HG03108 (cell line): ENCODE results near the gene KNSTRN.
A peak's percentile ranks its signal among the peaks of the same experiment; 100 is the strongest.

Experiments
- ATAC-seq: cut with Tn5 transposase; IDR thresholded peaks from one replicate; pipeline ENCODE4 v1.9.1; 2021; ENCODE audit warnings: moderate library complexity; ENCODE audit not compliant: unreplicated experiment

The KNSTRN gene

DNA sequence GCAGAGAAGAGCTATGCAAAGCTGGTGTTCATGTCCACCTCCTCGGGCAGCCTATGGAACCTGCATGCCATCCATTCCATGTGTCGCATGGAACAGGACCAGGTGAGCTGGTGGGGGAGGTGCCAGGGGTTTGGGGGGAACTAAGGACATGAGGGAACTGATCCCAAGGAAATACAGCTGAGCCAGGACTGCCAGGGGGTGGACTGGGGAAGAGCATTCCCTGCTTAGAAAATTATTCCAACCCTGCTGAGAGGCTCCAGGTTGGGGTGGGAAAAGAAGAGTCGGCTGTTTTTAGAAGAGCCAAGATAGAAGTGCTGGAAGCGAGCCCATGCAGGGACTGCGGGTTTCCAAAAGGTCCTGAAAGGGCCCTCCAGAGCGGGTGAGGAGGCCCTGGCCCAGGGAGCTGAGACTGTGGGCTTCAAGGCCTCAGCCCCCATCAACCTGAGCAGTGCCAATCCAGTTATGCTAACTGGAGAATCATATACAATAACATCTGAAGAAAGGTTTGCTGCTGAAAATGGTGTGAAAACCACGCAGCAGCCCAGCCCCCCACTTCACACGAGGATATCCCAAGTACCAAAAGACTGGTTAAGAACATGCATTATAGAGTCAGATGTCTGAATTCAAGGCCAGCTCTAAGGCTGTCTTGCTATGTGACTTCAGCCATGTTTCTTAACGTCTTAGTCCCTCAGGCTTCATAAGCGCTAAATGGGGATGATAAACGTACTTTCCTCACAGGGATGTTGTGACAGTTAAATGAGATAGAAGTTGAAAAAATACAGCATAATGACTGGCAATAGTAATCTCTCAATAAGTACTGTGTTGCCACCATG is 16.7 kb upstream of the KNSTRN start:
- ATAC-seq, result no peak

DNA sequence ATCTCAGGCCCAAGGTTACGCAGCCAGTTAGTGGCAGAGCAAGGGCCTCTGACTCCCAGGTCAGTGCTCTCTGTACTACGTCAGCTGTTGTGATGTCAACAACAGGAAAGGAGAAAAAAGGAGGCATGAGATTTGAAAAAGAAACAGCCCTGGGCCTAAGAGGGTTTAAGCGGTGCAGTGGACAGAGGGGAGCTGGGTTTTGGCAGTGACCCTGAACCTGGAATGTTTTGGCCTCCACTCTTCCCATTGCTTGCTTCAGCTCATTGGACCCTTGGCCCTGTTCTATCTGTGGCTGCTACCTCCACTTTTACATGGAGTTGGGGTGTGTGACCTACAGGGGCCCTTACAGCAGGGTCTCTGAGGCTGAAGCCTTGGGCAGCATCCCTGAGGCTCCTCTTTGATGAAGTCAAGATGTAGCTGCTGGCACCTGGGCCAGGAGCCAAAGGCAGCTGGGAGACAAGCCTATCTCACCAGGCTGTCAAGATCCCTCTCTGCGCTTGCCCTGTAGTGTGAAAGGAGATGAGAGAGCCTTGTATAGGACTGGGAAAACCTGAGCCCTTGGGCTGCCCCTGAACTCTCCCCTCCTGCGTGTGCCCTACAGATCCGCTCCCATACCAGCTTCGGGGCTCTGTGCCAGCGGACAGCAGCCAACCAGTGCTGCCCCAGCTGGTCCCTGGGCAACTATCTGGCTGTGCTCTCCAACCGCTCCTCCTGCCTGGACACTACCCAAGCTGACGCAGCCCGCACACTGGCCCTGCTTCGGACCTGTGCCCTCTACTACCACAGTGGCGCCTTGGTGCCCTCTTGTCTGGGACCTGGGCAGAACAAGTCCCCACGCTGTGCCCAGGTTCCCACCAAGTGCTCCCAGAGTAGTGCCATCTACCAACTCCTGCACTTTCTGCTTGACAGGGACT is 15.8 kb upstream of the KNSTRN start:
- no peak for ATAC-seq

DNA sequence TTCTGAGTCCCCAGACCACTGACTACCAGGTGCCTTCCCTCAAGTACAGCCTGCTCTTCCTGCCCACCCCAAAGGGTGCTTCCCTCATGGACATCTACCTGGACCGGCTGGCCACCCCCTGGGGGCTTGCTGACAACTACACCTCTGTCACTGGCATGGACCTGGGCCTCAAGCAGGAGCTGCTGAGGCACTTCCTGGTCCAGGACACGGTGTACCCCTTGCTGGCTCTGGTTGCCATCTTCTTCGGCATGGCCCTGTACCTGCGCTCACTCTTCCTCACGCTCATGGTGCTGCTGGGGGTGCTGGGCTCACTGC is 15.2 kb upstream of the KNSTRN start:
- no peak for ATAC-seq

DNA sequence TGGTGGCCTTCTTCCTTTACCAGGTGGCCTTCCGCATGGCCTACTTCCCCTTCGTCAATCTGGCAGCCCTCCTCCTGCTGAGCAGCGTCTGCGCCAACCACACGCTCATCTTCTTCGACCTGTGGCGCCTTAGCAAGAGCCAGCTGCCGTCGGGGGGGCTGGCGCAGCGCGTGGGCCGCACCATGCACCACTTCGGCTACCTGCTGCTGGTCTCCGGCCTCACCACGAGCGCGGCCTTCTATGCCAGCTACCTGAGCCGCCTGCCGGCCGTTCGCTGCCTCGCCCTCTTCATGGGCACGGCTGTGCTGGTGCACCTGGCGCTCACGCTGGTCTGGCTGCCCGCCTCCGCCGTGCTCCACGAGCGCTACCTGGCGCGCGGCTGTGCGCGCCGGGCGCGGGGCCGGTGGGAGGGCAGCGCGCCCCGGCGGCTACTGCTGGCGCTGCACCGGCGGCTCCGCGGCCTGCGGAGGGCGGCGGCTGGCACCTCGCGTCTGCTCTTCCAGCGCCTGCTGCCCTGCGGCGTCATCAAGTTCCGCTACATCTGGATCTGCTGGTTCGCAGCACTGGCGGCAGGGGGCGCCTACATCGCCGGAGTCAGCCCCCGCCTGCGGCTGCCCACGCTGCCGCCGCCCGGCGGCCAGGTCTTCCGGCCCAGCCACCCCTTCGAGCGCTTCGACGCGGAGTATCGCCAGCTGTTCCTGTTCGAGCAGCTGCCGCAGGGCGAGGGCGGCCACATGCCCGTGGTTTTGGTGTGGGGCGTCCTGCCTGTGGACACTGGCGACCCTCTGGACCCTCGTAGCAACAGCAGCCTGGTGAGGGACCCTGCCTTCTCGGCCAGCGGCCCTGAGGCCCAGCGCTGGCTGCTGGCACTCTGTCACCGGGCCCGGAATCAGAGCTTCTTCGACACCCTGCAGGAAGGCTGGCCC is 14.6 kb upstream of the KNSTRN start:
- ATAC-seq, result peak; percentile 79

DNA sequence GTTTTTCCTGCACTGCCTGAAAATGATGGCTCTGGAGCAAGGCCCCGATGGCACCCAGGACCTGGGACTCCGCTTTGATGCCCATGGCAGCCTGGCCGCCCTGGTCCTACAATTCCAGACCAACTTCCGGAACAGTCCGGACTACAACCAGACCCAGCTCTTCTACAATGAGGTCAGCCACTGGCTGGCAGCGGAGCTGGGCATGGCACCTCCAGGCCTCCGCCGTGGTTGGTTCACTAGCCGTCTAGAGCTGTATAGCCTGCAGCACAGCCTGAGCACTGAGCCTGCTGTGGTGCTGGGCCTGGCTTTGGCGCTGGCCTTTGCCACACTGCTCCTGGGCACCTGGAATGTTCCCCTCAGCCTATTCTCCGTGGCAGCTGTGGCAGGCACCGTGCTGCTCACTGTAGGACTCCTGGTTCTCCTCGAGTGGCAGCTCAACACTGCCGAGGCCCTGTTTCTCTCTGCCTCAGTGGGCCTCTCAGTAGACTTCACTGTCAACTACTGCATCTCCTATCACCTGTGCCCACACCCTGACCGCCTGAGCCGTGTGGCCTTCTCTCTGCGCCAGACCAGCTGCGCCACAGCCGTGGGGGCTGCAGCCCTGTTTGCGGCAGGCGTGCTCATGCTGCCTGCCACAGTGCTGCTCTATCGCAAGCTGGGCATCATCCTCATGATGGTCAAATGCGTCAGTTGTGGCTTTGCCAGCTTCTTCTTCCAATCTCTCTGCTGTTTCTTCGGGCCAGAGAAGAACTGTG is 13.6 kb upstream of the KNSTRN start:
- ATAC-seq, result no peak

DNA sequence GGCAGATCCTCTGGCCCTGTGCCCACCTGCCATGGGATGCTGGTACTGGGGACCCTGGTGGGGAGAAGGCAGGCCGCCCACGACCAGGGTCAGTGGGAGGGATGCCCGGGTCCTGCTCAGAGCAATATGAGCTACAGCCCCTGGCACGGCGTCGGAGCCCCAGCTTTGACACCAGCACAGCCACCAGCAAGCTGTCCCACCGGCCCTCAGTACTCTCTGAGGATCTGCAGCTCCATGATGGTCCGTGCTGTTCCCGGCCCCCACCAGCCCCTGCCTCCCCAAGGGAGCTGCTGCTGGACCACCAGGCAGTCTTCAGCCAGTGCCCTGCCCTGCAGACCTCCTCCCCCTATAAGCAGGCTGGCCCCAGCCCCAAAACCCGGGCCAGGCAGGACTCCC is 13.0 kb upstream of the KNSTRN start:
- no peak for ATAC-seq

DNA sequence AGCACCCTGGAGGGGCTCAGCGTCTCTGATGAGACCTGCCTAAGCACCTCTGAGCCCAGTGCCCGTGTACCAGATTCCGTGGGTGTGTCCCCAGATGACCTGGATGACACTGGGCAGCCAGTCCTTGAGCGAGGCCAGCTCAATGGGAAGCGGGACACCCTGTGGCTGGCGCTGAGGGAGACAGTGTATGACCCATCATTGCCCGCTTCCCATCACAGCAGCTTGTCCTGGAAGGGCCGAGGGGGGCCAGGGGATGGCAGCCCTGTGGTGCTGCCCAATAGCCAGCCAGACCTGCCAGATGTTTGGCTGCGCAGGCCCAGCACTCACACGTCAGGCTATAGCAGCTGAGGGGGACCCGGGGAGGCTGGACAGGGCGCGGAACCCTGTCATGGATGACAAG is 12.6 kb upstream of the KNSTRN start:
- no peak for ATAC-seq

DNA sequence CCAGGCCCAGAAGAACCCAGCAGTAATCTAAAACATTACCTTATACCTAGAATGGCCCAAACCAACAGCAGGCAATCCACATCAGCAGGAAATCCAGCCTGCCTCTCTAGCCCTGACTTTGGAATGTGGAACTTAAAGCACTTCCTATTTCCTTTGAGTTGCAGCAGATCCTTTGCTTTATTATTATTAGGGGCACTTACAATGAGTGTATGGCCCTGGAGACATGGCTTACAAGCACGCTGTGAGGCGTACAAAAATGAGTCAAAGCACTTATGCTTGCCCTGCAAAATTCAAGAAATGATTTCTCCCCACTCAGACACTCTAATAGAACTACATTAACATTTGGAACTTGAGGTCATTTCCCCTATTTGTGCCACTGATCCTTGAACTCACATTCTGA is 9.5 kb upstream of the KNSTRN start:
- ATAC-seq, result no peak

DNA sequence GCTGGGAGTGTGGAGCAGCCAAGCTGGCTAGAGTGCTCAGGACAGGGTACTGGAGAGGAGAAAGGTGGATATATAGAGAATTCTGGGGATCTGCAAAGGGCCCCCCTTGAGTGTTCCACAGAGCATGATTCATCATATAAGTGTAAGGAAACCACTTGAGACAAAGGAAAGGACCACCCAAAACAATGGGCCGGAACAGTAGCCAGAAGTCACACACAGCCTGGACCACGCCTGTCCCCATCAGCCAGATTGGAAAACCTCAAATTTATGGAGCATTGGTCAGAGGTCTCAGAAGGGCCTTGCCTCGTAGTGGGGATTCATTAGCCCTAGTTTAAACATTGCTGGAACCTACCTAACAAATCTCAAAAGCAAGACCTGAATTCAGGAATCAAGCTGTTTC is 4.9 kb upstream of the KNSTRN start:
- ATAC-seq, result no peak

DNA sequence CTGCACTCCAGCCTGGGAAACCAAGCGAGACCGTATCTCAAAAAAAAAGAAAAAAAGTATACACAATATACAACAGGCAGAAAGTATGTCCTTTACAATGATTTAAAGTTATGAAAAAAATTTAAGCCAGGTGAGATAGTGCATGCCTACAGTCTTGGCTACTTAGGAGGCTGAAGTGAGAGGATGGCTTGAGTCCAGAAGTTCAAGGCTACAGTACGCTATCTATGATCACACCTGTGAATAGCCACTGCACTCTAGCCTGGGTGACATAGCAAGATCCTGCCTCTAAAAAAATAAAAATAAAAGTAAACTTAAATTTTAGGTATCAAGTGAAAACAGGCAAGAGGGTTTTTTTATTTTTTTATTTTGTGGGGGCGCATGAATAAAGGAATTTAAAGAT is 3.1 kb upstream of the KNSTRN start:
- no peak for ATAC-seq

DNA sequence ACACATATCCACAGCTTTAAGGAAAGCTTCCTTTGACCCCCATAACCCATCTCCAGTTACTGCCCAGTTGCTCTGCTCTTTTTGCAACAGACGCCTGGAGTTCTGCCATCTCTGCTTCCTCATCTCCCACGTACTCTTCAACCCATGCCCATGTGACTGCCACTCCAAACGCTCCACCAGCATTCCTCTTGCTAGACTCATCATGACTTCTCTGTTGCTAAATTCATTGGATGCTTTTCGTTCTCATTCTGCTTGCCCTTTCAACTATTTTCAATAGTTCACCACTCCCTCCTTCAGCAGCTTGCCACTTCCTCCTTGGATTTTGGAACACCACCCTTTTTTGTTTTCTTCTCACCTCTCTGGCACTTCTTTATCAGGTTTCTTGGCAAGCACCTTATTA is 2.7 kb upstream of the KNSTRN start:
- ATAC-seq, result no peak

DNA sequence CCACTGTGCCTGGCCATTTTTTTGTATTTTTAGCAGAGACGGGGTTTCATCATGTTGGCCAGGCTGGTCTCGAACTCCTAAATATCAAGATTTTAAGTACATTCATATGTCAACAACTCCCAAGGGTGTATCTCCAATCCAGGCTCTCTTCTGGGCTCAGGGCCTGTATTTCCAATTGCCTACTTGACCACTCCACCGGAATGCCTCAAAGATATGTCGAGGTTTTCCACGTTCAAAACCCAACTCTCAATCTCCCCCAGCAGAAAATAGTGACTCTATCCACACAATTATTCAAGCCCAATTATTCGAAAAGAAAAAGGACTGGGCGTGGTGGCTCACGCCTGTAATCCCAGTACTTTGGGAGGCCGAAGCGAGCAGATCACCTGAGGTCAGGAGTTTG is 1.9 kb upstream of the KNSTRN start:
- ATAC-seq, result no peak

DNA sequence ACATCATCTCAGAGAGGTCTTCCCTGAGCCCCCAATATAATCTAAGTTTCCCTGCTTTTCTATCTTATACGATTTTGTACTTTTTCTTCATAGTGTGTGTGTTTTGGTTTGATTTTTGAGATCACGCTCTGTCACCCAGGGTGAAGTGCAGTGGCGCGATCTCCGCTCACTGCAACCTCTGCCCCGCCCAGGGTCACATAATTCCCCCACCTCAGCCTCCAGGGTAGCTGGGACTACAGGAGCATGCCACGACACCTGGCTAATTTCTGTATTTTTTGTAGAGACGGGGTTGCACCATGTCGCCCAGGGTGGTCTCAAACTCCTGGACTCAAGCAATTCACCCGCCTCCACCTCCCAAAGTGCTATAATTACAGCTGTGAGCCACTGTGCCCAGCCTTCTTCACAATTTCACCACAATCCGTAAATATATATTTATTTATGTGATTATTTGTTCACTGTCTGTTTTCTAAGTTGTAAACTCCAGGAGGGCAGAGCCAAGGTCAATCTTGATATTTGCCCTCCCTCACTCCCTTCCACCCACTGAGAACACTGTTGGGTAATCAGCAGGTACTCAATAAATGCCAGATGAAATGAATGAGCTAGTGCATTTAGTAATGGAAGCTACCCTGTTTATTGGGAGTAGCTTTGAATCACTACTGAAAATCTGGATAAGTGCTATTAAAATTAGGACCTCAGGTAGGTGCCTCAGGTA is 547 bp upstream of the KNSTRN start:
- ATAC-seq, result no peak

DNA sequence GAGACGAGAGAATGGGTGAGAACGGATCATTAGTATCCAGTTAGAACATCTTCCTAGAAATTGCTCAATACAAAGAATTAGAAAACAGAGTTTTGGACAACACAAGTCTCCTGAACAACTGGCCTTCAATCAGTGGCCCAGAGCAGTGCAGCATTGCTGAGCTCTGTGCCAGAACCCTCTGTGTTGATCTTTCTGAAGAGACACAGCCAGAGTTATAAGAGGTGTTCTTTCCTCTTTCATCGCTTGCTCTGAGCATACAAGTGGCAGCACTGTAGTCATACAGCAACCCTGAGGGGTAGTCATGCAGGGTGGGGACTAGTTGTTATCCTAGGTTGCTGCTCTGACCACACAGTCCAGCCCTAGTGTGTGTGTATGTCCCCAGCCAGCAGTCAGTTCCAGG is 4.0 kb downstream of the KNSTRN start:
- ATAC-seq, result no peak

DNA sequence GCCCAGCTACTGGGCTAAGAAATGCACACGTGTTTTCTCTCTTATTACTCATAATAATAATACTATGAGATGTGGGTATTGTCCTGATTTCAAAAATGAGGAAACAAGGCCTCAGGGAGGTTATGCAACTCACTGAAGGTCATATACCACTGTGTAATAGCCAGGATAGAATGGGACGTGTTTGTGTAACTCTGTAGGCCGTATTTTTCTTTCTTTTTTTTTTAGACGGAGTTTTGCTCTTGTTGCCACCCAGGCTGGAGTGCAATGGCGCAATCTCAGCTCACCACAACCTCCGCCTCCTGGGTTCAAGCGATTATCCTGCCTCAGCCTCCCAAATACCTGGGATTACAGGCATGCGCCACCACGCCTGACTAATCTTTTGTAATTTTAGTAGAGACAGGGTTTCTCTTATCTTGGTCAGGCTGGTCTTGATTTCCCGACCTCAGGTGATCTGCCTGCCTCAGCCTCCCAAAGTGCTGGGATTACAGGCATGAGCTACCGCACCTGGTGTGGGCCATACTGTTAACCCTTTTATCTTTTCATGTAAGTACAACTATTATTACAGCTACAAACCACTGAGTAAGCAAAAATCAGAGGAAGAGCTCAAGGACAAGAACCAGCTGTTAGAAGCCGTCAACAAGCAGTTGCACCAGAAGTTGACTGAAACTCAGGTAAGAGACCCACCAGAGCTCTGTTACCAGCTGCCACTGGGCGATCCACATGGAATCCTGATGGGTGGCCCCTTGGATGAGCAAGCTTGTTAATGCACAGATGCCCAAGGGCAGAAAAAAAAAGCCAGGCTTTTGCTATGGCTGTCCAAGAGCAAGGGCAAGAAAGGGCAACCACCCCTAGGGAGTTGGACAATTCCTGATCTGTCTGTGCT is 6.7 kb downstream of the KNSTRN start:
- ATAC-seq, result no peak

DNA sequence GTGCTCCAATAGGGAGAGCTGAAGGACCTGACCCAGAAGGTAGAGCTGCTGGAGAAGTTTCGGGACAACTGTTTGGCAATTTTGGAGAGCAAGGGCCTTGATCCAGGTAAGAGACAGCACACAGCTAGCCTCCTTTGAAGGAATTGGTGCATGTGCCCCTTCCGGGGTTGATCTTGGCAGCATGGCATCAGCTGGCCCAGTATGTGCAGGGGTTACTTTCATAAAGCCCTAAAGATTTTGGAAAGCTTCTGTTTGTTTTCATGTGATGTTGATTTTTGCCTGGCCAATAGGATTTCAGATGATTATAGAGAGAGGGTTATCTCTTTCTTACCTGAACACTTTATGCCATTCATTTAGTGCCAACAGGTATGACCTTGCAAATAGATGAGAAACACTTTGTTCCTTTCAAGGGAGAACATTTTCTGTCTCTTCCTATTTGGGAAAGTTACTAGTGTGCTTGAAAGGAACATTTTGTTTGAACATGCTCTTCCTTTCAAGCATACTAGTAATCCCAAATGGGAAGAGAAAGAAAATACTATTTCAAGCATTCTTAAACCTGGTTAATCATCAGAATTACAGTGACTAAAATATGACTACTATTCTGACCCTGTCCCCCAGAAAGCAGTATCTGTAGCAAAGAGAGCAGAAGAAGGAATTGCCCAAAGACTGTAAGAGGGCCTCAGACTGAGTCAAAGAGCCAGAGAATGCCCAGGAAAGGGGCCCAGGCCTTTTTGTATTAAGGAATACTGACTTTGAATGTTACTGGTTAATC is 7.5 kb downstream of the KNSTRN start:
- no peak for ATAC-seq

DNA sequence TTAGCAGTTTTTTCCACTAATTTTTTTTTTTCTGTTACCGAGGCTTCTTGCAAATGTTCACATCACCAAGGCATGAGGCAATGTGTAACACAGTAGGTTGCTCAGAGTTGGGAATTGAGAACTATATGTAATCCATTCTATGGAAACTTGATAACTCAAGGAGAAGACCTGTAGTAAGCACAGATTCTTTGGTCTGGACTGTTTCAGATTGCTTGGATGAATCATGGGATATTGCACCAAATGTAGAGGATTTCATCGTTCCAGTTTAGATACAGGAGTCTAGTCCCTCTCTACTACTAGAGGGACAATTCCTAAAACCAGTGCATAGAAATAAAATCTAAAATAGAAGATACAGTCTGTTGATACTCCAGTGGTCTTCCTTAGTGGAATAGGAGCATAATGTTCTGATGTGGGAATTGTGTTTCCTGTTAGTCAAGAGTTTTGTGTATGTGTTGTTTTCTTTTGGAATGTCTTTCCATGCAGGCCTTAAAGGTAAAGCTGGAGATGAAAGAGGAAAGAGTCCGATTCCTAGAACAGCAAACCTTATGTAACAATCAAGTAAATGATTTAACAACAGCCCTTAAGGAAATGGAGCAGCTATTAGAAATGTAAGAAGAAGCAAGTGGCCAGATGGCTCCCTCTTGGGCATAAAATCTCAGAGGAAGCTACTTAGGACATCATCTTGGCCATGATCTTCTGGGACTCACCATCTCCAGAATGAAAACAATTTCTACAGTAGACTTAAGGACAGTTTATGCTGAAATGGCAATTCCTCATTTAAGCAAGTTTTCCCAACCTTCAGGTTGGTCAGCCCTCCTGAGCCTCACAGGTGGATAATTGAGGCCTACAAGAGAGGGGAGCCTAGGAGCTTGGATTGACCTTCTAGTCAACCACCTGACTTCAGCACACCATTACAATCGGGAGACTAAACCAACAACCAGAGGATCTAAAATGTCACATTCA is 10.7 kb downstream of the KNSTRN start:
- ATAC-seq, result no peak
